Measurements from ENCODE around the gene SCFD2. TPM values are rescaled to one million over a fixed set of nuclear protein-coding genes. Genes with fewer than 3 reads are reported as not detected.

SCFD2 gene
- polyA plus RNA-seq, 1 donor from 2014 or later = 5.0 TPM

DNA sequence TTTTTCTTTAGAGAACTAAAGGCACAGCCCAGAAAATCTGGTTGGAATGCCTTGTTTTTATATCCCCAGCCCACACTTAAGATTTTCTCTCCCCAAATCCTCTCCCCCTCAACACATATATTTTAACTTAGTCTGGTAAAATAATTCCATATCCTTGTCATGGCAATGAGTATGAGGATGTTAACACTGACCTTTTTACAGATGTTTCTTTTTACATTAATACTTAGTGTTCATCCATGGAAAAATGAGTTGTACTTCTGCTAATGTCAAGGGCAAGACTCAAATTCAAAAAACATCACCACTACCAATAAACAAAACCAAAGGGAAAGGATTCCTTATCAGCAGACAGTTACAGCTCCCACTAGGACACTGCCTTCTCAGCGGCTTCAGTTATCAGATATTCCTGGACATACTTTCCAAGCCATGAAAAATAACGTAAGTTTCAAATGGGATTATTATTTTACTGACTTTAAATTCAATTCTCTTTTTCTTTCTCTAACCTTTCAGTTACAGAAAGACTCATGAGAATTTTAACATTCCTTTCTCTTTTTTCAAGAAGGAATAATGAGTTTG is 420.4 kb downstream of the SCFD2 start:
- Histone ChIP-seq H3K36me3 (ENCODE audit: insufficient read depth, low read length) (no peaks in the 10 kb centered on the region), H3K4me2 (ENCODE audit: low read length) (no peak overlapping the region), H3K27me3 (ENCODE audit: insufficient read depth, low read depth, low read length) (no peaks in the 10 kb centered on the region), H3K79me2 (replicated peaks; ENCODE audit: insufficient read depth, low read length) (no peaks in the 10 kb centered on the region), H3K27ac (ENCODE audit: low read length) (no peak overlapping the region), H3F3A (ENCODE audit: insufficient read depth, low read length, poor library complexity, severe bottlenecking) (no peaks in the 10 kb centered on the region), H3K4me3 (ENCODE audit: low read length) (no peak overlapping the region), H3K9me3 (ENCODE audit: low read length) (no peaks in the 10 kb centered on the region), H2AFZ (ENCODE audit: low read depth, low read length) (no peak overlapping the region), H3K9me2 (ENCODE audit: insufficient read depth, low read length) (no peaks in the 10 kb centered on the region), H3K9ac (ENCODE audit: low read length) (no peak overlapping the region), H4K20me1 (ENCODE audit: insufficient read depth) (no peaks in the 10 kb centered on the region)
- TF ChIP-seq, protein P1, sequence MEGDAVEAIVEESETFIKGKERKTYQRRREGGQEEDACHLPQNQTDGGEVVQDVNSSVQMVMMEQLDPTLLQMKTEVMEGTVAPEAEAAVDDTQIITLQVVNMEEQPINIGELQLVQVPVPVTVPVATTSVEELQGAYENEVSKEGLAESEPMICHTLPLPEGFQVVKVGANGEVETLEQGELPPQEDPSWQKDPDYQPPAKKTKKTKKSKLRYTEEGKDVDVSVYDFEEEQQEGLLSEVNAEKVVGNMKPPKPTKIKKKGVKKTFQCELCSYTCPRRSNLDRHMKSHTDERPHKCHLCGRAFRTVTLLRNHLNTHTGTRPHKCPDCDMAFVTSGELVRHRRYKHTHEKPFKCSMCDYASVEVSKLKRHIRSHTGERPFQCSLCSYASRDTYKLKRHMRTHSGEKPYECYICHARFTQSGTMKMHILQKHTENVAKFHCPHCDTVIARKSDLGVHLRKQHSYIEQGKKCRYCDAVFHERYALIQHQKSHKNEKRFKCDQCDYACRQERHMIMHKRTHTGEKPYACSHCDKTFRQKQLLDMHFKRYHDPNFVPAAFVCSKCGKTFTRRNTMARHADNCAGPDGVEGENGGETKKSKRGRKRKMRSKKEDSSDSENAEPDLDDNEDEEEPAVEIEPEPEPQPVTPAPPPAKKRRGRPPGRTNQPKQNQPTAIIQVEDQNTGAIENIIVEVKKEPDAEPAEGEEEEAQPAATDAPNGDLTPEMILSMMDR (IDR thresholded peaks at IDR 0.05; ENCODE audit: poor library complexity, severe bottlenecking) = no peak
- TF ChIP-seq EZH2 (IDR thresholded peaks at IDR 0.05; ENCODE audit: borderline replicate concordance, insufficient read depth, low read length, poor library complexity, severe bottlenecking) (no peak), EP300 (conservative IDR thresholded peaks at IDR 0.05; ENCODE audit: poor library complexity, severe bottlenecking) (no peak), POLR2AphosphoS5 (IDR thresholded peaks at IDR 0.05) (no peak), RAD21 (conservative IDR thresholded peaks at IDR 0.05) (no peak), SMC3 (conservative IDR thresholded peaks at IDR 0.05; ENCODE audit: poor library complexity) (no peak), MXI1 (conservative IDR thresholded peaks at IDR 0.05; ENCODE audit: poor library complexity, severe bottlenecking) (no peak), TAF1 (IDR thresholded peaks at IDR 0.05; ENCODE audit: low read depth) (no peak)
- TF ChIP-seq, protein P2, sequence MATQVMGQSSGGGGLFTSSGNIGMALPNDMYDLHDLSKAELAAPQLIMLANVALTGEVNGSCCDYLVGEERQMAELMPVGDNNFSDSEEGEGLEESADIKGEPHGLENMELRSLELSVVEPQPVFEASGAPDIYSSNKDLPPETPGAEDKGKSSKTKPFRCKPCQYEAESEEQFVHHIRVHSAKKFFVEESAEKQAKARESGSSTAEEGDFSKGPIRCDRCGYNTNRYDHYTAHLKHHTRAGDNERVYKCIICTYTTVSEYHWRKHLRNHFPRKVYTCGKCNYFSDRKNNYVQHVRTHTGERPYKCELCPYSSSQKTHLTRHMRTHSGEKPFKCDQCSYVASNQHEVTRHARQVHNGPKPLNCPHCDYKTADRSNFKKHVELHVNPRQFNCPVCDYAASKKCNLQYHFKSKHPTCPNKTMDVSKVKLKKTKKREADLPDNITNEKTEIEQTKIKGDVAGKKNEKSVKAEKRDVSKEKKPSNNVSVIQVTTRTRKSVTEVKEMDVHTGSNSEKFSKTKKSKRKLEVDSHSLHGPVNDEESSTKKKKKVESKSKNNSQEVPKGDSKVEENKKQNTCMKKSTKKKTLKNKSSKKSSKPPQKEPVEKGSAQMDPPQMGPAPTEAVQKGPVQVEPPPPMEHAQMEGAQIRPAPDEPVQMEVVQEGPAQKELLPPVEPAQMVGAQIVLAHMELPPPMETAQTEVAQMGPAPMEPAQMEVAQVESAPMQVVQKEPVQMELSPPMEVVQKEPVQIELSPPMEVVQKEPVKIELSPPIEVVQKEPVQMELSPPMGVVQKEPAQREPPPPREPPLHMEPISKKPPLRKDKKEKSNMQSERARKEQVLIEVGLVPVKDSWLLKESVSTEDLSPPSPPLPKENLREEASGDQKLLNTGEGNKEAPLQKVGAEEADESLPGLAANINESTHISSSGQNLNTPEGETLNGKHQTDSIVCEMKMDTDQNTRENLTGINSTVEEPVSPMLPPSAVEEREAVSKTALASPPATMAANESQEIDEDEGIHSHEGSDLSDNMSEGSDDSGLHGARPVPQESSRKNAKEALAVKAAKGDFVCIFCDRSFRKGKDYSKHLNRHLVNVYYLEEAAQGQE (IDR thresholded peaks at IDR 0.05; ENCODE audit: borderline replicate concordance) = no peak

GRCh38 chr4:52943677-52944076 is 422.2 kb downstream of the SCFD2 start:
- Histone ChIP-seq H3K4me2 (ENCODE audit: low read length) (no peak overlapping the region), H3F3A (ENCODE audit: insufficient read depth, low read length, poor library complexity, severe bottlenecking) (no peaks in the 10 kb centered on the region)
- no peak for TF ChIP-seq EP300 (conservative IDR thresholded peaks at IDR 0.05; ENCODE audit: poor library complexity, severe bottlenecking)
- TF ChIP-seq SMC3 (conservative IDR thresholded peaks at IDR 0.05; ENCODE audit: poor library complexity) = no peak
- no peak for TF ChIP-seq MXI1 (conservative IDR thresholded peaks at IDR 0.05; ENCODE audit: poor library complexity, severe bottlenecking)
- TF ChIP-seq, protein P2 (IDR thresholded peaks at IDR 0.05; ENCODE audit: borderline replicate concordance) = no peak
- no peak for TF ChIP-seq TAF1 (IDR thresholded peaks at IDR 0.05; ENCODE audit: low read depth)

More at GRCh38 chr4:52943677-52944076, 422.2 kb downstream of the SCFD2 start:
- no peak overlapping the region for H3K9ac ChIP-seq (ENCODE audit: low read length)
- no peaks in the 10 kb centered on the region for H3K36me3 ChIP-seq (ENCODE audit: insufficient read depth, low read length)
- no peaks in the 10 kb centered on the region for H4K20me1 ChIP-seq (ENCODE audit: insufficient read depth)
- H3K9me2 ChIP-seq (ENCODE audit: insufficient read depth, low read length) = no peaks in the 10 kb centered on the region
- no peaks in the 10 kb centered on the region for H3K9me3 ChIP-seq (ENCODE audit: low read length)
- no peak overlapping the region for H3K4me3 ChIP-seq (ENCODE audit: low read length)
- H2AFZ ChIP-seq (ENCODE audit: low read depth, low read length) = no peak overlapping the region
- no peaks in the 10 kb centered on the region for H3K27me3 ChIP-seq (ENCODE audit: insufficient read depth, low read depth, low read length)
- H3K79me2 ChIP-seq (replicated peaks; ENCODE audit: insufficient read depth, low read length) = no peaks in the 10 kb centered on the region
- H3K27ac ChIP-seq (ENCODE audit: low read length) = no peak overlapping the region
